Activated naive CD4-positive, alpha-beta T cell treated with anti-CD3 and anti-CD28 coated beads, Interleukin-2, amount 10 ng/mL, durations not matched to agents 7 days and 5 days (primary cell): ENCODE measurements around the gene ADGRG1.
A peak's percentile ranks its signal among the peaks of the same experiment; 100 is the strongest.

Experiments
- CTCF ChIA-PET: fragments of 350-600 bp; sonication (Branson Sonifier 250); formaldehyde crosslinking; loops from one replicate; lab custom pipeline; 2021; ENCODE audit warnings: antibody characterized with exemption; lab: Charles Lee
- DNase-seq: peaks from one replicate; pipeline ENCODE4 v3.0.0-alpha.2; 2020
- H3K27ac Mint-ChIP-seq: one replicate; pipeline ENCODE4 v1.8.0; 2021; ENCODE audit warnings: mild to moderate bottlenecking, moderate library complexity, mixed read lengths
- H3K27me3 Mint-ChIP-seq: one replicate; pipeline ENCODE4 v1.8.0; 2021; ENCODE audit warnings: mild to moderate bottlenecking, mixed read lengths
- H3K36me3 Mint-ChIP-seq: one replicate; pipeline ENCODE4 v1.8.0; 2021; ENCODE audit warnings: mixed read lengths
- H3K4me1 Mint-ChIP-seq: one replicate; pipeline ENCODE4 v1.8.0; 2021; ENCODE audit warnings: mixed read lengths
- H3K4me3 Mint-ChIP-seq: one replicate; pipeline ENCODE4 v1.8.0; 2021; ENCODE audit warnings: mild to moderate bottlenecking, moderate library complexity, mixed read lengths
- H3K9me3 Mint-ChIP-seq: one replicate; pipeline ENCODE4 v1.8.0; 2021; ENCODE audit warnings: mixed read lengths

ADGRG1 gene

GRCh38 chr16:57692636-57693035, 64.2 kb downstream of the ADGRG1 start:
- no peak for DNase-seq
- H3K27ac Mint-ChIP-seq = no peak overlapping the region
- no peaks in the 10 kb centered on the region for H3K9me3 Mint-ChIP-seq
- H3K4me3 Mint-ChIP-seq = no peak overlapping the region
- CTCF ChIA-PET = no interaction called here
- H3K36me3 Mint-ChIP-seq = no peaks in the 10 kb centered on the region
- H3K27me3 Mint-ChIP-seq = peaks cover 33% of the 10 kb centered on the region
- peaks cover 44% of the 10 kb centered on the region for H3K4me1 Mint-ChIP-seq

DNA sequence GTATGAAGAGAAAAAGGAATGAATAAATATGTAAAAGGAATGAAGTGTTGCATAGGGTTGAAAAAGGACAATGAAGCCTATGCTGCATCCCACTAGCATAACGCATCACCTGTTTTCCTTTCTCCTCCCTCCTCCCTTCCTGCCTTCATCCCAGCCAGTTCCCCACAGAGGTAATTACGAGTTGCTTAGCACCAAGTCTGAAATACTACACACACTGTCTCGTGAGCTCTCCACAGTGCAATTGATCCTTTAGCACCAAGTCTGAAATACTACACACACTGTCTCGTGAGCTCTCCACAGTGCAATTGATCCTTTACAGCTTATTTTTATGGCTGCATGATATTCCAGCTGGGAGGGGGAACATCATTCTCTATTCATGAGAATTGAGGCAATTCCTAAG, 65.1 kb downstream of the ADGRG1 start:
- no peak for DNase-seq
- Mint-ChIP-seq H3K27me3 (peaks cover 41% of the 10 kb centered on the region), H3K4me1 (peaks cover 37% of the 10 kb centered on the region), H3K4me3 (no peak overlapping the region), H3K9me3 (no peaks in the 10 kb centered on the region), H3K36me3 (no peaks in the 10 kb centered on the region), H3K27ac (no peak overlapping the region)
- CTCF ChIA-PET = no interaction called here

GRCh38 chr16:57694231-57694724, 65.8 kb downstream of the ADGRG1 start:
- CTCF ChIA-PET = no interaction called here

GRCh38 chr16:57694725-57695679, 66.6 kb downstream of the ADGRG1 start, which contains the start of gene DRC7:
TSS of gene DRC7 (plus strand) at chr16:57694806. CDS start at chr16:57697950, 3,144 bp downstream.
- H3K27me3 Mint-ChIP-seq = peaks cover 36% of the 10 kb centered on the region
- no peak within 1 kb of the TSS for H3K27ac Mint-ChIP-seq
- CTCF ChIA-PET = no interaction called here
- no peaks in the 10 kb centered on the region for H3K36me3 Mint-ChIP-seq
- peak; percentile 46 for DNase-seq
- peaks cover 26% of the 10 kb centered on the region for H3K4me1 Mint-ChIP-seq
- H3K4me3 Mint-ChIP-seq = no peak within 1 kb of the TSS
- no peaks in the 10 kb centered on the region for H3K9me3 Mint-ChIP-seq

More at GRCh38 chr16:57694231-57694724, 65.8 kb downstream of the ADGRG1 start:
- Mint-ChIP-seq H3K27ac (no peak overlapping the region), H3K4me3 (no peak overlapping the region), H3K36me3 (no peaks in the 10 kb centered on the region), H3K4me1 (peaks cover 33% of the 10 kb centered on the region), H3K27me3 (peaks cover 36% of the 10 kb centered on the region), H3K9me3 (no peaks in the 10 kb centered on the region)
- DNase-seq = no peak

DNA sequence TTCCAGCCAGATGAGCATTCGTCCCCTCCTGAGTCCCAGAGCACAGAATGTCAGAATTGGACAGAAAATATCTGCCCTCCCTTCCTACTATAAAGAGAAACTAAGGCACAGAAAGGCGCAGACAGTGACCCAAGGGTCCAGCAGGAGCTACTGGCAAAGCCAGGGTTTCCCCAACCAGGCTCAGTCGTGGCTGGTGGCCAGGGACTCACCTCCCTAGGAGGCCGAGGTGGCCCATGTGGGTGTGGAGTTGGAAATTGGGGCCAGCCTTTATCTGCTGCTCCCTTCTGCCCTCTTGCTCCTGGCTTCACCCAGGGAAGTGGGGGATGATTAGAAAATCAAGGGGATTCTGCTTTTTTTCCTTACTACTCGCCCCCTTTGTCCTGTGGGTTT, 67.2 kb downstream of the ADGRG1 start:
- no peak for DNase-seq
- CTCF ChIA-PET = interaction anchor here (1.1 kb wide), 1 partner anchor 24 kb away, joined by 3 read pairs; no protein-coding TSS in a partner anchor
- H3K27me3 Mint-ChIP-seq = peaks cover 36% of the 10 kb centered on the region
- no peak overlapping the region for H3K4me3 Mint-ChIP-seq
- H3K4me1 Mint-ChIP-seq = peaks cover 19% of the 10 kb centered on the region
- no peaks in the 10 kb centered on the region for H3K9me3 Mint-ChIP-seq
- no peak overlapping the region for H3K27ac Mint-ChIP-seq
- H3K36me3 Mint-ChIP-seq = no peaks in the 10 kb centered on the region

DNA sequence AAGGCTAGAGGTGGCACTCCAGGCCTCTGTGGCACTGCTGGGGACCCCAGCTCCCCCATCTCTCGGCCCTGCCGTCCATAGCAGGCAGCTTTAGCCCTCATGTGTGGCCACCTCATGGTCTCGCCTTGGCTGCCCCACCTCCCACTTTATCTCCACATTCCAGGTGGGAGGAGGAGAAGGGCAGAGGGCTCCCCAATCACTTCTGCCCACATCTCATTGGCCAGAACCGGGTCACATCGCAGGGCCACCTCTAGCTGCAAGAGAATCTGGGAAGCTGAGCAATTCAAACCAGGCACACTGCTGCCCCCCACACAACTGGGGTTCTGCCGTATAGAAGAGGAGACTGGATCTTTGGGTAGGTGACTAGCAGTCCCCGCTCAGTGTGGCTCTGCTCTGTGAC, 67.8 kb downstream of the ADGRG1 start:
- peaks cover 31% of the 10 kb centered on the region for H3K27me3 Mint-ChIP-seq

GRCh38 chr16:57697896-57698537, 69.6 kb downstream of the ADGRG1 start:
- H3K27me3 Mint-ChIP-seq = peaks cover 14% of the 10 kb centered on the region

More for the DNA sequence above, 67.8 kb downstream of the ADGRG1 start:
- Mint-ChIP-seq H3K27ac (no peak overlapping the region), H3K4me3 (no peak overlapping the region), H3K9me3 (no peaks in the 10 kb centered on the region), H3K36me3 (no peaks in the 10 kb centered on the region), H3K4me1 (peaks cover 13% of the 10 kb centered on the region)
- no peak for DNase-seq
- CTCF ChIA-PET = interaction anchor here (1.1 kb wide), 1 partner anchor 25 kb away, joined by 3 read pairs; no protein-coding TSS in a partner anchor

DNA sequence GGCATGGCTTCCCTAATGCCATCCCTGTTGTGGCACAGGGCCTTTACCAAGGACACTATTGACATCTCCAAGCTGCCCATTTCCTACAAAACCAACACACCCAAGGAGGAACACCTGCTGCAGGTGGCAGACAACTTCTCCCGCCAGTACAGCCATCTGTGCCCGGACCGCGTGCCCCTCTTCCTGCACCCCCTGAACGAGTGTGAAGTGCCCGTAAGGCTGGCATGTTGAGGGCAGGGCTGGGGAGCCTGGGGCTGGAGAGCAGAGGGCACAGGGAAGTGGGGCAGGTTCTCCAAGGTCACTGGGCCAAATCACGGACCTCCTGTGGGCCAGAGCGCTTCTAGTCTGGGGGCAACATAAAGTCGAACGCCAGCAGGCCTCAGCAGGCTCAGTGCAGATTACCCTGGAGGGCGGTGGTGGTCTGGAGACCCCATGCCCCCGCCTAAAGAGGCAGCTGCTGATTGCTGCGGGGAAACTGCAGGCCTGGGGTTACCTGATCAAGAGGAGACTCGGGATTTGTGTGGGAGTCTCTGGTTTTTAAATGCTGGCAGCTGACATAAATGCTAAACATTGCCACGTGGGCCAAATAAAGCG, 70.5 kb downstream of the ADGRG1 start:
- no peak for DNase-seq
- H3K27ac Mint-ChIP-seq = no peak overlapping the region
- no peaks in the 10 kb centered on the region for H3K9me3 Mint-ChIP-seq
- peaks cover 6% of the 10 kb centered on the region for H3K4me1 Mint-ChIP-seq
- H3K4me3 Mint-ChIP-seq = no peak overlapping the region
- CTCF ChIA-PET = interaction anchor here (0.9 kb wide), 1 partner anchor 122 kb away, joined by 3 read pairs; no protein-coding TSS in a partner anchor
- peaks cover 14% of the 10 kb centered on the region for H3K27me3 Mint-ChIP-seq
- no peaks in the 10 kb centered on the region for H3K36me3 Mint-ChIP-seq

More at GRCh38 chr16:57697896-57698537, 69.6 kb downstream of the ADGRG1 start:
- H3K4me1 Mint-ChIP-seq = peaks cover 6% of the 10 kb centered on the region
- CTCF ChIA-PET = no interaction called here
- no peak overlapping the region for H3K27ac Mint-ChIP-seq
- no peaks in the 10 kb centered on the region for H3K9me3 Mint-ChIP-seq
- H3K36me3 Mint-ChIP-seq = no peaks in the 10 kb centered on the region
- no peak overlapping the region for H3K4me3 Mint-ChIP-seq
- no peak for DNase-seq

- Mint-ChIP-seq H3K4me3 (no peak overlapping the region), H3K27ac (no peak overlapping the region), H3K27me3 (peaks cover 17% of the 10 kb centered on the region), H3K9me3 (no peaks in the 10 kb centered on the region), H3K36me3 (no peaks in the 10 kb centered on the region), H3K4me1 (peaks cover 5% of the 10 kb centered on the region)
- CTCF ChIA-PET = interaction anchor here (0.9 kb wide), 1 partner anchor 123 kb away, joined by 3 read pairs; no protein-coding TSS in a partner anchor
- no peak for DNase-seq
These were observed 71.1 kb downstream of the ADGRG1 start for GRCh38 chr16:57699481-57699880.

DNA sequence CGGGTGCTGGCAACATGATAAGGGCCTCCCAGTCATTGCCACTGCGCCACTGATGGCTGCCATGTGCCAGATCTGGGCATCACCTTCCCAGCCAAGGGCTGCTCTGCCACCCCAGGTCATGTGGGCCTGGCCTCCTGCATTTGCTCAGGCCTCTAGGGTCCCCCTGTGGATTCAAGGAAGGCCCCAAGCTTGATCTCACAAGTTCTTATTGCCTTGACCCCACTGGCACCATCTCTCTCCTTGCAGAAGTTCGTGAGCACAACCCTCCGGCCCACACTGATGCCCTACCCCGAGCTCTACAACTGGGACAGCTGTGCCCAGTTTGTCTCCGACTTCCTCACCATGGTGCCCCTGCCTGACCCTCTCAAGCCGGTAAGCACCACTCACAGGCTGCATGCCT, 71.5 kb downstream of the ADGRG1 start:
- Mint-ChIP-seq H3K4me3 (no peak overlapping the region), H3K36me3 (no peaks in the 10 kb centered on the region), H3K9me3 (no peaks in the 10 kb centered on the region), H3K27ac (no peak overlapping the region), H3K4me1 (peaks cover under 1% of the 10 kb centered on the region), H3K27me3 (peaks cover 18% of the 10 kb centered on the region)
- DNase-seq = no peak
- CTCF ChIA-PET = interaction anchor here (0.9 kb wide), 1 partner anchor 123 kb away, joined by 3 read pairs; no protein-coding TSS in a partner anchor

GRCh38 chr16:57700781-57701551, 72.5 kb downstream of the ADGRG1 start:
- Mint-ChIP-seq H3K4me1 (no peaks in the 10 kb centered on the region), H3K4me3 (no peak overlapping the region), H3K27ac (no peak overlapping the region), H3K36me3 (no peaks in the 10 kb centered on the region), H3K27me3 (peaks cover 16% of the 10 kb centered on the region), H3K9me3 (no peaks in the 10 kb centered on the region)
- DNase-seq = no peak
- CTCF ChIA-PET = interaction anchor here (1.0 kb wide), 1 partner anchor 125 kb away, joined by 3 read pairs; no protein-coding TSS in a partner anchor

GRCh38 chr16:57701759-57702371, 73.4 kb downstream of the ADGRG1 start:
- no peak for DNase-seq
- Mint-ChIP-seq H3K36me3 (no peaks in the 10 kb centered on the region), H3K4me1 (no peaks in the 10 kb centered on the region), H3K27ac (no peak overlapping the region), H3K9me3 (peaks cover 2% of the 10 kb centered on the region), H3K27me3 (peaks cover 20% of the 10 kb centered on the region), H3K4me3 (no peak overlapping the region)
- CTCF ChIA-PET = interaction anchor here (1.0 kb wide), 1 partner anchor 126 kb away, joined by 3 read pairs; no protein-coding TSS in a partner anchor
